Upper lobe of left lung (tissue), 4 donors: Measurements from ENCODE around the gene EPS8L2.

Experiments
- CTCF ChIP-seq, 6 experiments: fragments of 450-650 bp in 4 of 6; fragments of 200-600 bp in 2 of 6; sonication (generic) in 2 of 6; IDR thresholded peaks; one replicate each; pipeline ENCODE4 v1.5.1; 2016 to 2019; ENCODE audit warnings: antibody characterized with exemption in 6 of 6
- EP300 ChIP-seq, 4 donors: sonication (generic); formaldehyde crosslinking; IDR thresholded peaks; one replicate each; pipeline ENCODE4 v1.5.1; 2017; ENCODE audit warnings: antibody characterized with exemption in 4 of 4, control low read depth in 2 of 4
- POLR2A ChIP-seq, 4 donors: fragments of 450-650 bp; IDR thresholded peaks; one replicate each; pipeline ENCODE4 v1.5.1; 2016 to 2017; ENCODE audit warnings: antibody characterized with exemption in 4 of 4, mild to moderate bottlenecking in 2 of 4
- POLR2AphosphoS5 ChIP-seq, 2 donors: sonication (generic); formaldehyde crosslinking; IDR thresholded peaks; one replicate each; pipeline ENCODE4 v1.5.1; 2017; ENCODE audit warnings: antibody characterized with exemption in 2 of 2

GRCh38 chr11:689625-690024 is 16.4 kb upstream of the EPS8L2 start:
- no peak for TF ChIP-seq CTCF (IDR thresholded peaks at IDR 0.05)
- no peak for TF ChIP-seq POLR2AphosphoS5 (IDR thresholded peaks at IDR 0.05)
- no peak for TF ChIP-seq EP300 (IDR thresholded peaks at IDR 0.05)
- no peak for TF ChIP-seq POLR2A (IDR thresholded peaks at IDR 0.05)
